Measurements from ENCODE around the gene KDELR1.

The KDELR1 gene

GRCh38 chr19:48371367-48371766 is 20.0 kb downstream of the KDELR1 start:
- DNase-seq (ENCODE audit: low read depth in 2 of 2) = no peak

GRCh38 chr19:48370955-48371354 is 20.4 kb downstream of the KDELR1 start:
- DNase-seq (ENCODE audit: low read depth in 2 of 2) = no peak

- no peak for DNase-seq (ENCODE audit: low read depth in 2 of 2)
These were observed 22.4 kb downstream of the KDELR1 start for GRCh38 chr19:48368936-48369335.

- no peak for DNase-seq (ENCODE audit: low read depth in 2 of 2)
These were observed 23.5 kb downstream of the KDELR1 start for GRCh38 chr19:48367855-48368254.

DNA sequence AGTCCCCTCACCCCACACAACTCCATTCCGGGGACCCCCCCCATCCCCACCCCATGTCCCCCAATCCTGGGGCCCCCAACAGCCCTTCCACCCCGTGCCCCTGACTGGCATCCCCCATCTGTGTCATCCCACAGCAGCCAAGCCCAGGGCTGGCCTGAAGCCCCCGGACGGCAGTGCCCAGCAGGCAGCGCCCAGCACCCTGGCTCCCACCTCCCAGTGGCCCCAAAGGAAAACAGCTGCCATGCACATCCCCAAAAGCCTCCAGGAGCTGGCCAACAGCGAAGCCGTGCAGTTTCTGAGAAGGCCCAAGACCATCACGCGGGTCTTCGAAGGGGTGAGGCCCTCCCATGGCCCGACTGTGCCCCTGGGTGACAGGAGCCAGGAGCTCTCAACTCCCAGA is 25.7 kb downstream of the KDELR1 start:
- DNase-seq (ENCODE audit: low read depth in 2 of 2) = no peak

GRCh38 chr19:48364598-48365348 is 26.6 kb downstream of the KDELR1 start:
- no peak for DNase-seq (ENCODE audit: low read depth in 2 of 2)

DNA sequence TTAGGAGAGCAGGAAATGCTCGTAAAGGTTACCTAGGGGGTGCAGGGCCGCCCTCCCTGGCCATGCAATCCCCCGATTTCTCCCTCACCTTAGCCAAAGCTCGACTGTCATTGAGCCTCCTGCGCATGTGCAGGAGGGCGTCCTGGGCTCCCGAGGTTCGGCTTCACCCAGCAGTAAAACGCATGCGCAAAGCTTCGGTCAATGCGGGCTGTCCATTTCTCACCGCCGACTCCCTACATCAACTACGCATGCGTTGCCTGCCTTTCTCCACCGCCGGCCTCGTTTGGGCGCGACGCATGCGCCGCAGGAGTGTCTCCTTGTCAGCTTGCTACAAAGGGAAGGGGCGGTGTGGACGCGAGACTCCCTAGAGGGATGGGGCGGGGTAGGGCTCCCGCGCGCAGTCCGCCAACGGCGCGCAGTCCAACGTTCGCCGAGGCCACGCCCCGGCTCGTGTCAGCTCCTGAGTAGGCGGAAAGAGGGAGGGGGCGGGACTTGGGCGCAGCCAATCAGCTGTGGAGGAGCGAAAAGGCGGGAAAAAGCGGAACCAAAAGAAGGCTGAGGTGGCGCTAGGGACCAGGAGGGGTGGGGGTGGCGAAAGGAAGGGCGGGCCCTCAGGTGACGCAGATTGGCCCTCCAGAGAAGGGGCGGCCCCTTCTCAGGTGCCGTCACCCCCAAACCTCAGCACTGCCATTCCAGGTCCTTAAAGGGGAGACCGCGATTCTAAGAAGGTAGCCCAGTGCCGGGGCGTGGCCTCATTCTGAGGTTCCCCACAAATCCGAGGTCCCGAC is 27.3 kb downstream of the KDELR1 start, which contains the start of the genes SYNGR4 and TMEM143:
TSS of gene SYNGR4 (plus strand) at position 558 of the 788 bp plus-strand sequence. CDS start 1,476 bp downstream, outside the sequence.
TSS of gene TMEM143 (minus strand) at position 131 of the 788 bp plus-strand sequence. CDS start at position 111, 20 bp downstream.
- peak; percentile 99 for DNase-seq (ENCODE audit: low read depth in 2 of 2)

GRCh38 chr19:48363500-48363809 is 27.9 kb downstream of the KDELR1 start:
- DNase-seq (ENCODE audit: low read depth in 2 of 2) = no peak

- DNase-seq (ENCODE audit: low read depth in 2 of 2) = peak; percentile 85
These were observed 28.4 kb downstream of the KDELR1 start for GRCh38 chr19:48362716-48363499.

DNA sequence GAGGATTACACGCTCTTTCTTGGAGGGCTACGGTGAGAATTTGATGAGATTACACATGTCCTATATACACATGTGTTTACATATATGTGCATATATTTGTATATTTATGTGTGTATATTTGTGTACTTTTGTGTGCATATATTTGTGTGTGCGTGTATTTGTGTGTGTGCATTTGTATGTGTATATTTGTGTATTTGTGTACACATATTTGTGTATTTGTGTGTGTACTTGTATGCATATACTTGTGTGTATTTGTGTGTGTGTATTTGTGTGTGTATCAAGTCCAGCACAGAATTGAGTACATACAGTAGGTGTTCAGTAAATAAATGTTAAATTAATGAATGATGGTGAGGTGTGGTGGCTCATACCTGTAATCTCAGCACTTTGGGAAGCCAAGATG is 29.4 kb downstream of the KDELR1 start:
- DNase-seq (ENCODE audit: low read depth in 2 of 2) = no peak

DNA sequence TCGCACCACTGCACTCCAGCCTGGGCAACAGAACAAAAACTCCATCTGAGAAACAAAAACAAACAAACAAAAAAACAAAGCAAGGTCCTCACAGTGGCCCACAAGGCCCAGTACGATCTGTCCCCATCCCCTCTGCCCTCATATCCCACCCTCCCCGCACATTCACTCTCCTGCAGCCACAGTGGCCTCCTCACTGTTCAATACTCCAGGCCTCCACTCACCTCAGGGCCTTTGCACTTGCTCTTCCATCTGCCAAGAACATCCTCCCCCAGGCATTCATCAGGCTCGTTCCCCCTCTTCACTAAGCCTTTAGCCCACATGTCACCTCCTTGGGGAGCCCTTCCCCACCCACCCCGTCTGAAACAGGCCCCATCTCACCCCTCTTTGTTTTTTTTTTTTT is 32.2 kb downstream of the KDELR1 start:
- DNase-seq (ENCODE audit: low read depth in 2 of 2) = no peak

- DNase-seq (ENCODE audit: low read depth in 2 of 2) = no peak
These were observed 35.9 kb downstream of the KDELR1 start for GRCh38 chr19:48355365-48355954.

- DNase-seq (ENCODE audit: low read depth in 2 of 2) = no peak
These were observed 36.9 kb downstream of the KDELR1 start for GRCh38 chr19:48354332-48354992.

- DNase-seq (ENCODE audit: low read depth in 2 of 2) = no peak
These were observed 37.7 kb downstream of the KDELR1 start for GRCh38 chr19:48353677-48354076.

DNA sequence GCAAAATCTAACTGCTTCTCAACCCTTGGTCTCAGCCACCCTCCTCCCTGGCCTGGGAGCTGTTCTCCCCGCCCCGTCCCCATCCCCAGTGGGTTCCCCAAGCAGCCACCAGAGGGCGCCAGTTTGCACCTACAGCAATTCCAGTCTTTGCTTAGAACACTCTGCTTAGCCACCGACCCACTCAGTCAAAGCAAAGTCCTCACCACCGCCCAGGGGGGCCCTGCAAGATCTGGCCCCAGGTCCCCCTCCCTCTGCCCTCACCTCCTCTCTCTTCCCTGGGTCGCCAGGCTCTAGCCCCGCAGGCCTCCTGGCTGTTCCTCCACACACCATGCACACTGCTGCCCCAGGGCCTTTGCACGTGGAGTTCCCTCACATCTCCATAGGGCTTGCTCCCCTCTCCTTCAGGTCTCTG is 40.0 kb downstream of the KDELR1 start:
- no peak for DNase-seq (ENCODE audit: low read depth in 2 of 2)

DNA sequence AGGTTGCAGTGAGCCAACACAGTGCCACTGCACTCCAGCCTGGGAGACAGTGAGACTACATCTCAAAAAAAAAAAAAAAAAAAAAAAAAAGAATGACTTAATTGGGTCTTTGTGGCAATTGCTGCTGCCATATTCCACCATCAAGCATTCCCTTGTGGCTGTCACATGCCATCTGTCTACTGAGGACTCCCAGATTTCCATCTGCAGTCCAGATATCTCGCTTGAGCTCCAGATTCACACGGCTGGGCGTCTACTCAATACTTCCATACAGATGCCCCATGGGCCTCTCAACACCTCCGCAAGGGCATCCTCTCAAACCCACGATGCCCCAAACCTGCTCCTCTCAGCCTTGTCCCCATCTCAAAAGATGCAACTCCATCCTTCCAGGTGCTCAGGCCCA is 40.5 kb downstream of the KDELR1 start:
- no peak for DNase-seq (ENCODE audit: low read depth in 2 of 2)

- DNase-seq (ENCODE audit: low read depth in 2 of 2) = no peak
These were observed 42.6 kb downstream of the KDELR1 start for GRCh38 chr19:48348737-48349136.

DNA sequence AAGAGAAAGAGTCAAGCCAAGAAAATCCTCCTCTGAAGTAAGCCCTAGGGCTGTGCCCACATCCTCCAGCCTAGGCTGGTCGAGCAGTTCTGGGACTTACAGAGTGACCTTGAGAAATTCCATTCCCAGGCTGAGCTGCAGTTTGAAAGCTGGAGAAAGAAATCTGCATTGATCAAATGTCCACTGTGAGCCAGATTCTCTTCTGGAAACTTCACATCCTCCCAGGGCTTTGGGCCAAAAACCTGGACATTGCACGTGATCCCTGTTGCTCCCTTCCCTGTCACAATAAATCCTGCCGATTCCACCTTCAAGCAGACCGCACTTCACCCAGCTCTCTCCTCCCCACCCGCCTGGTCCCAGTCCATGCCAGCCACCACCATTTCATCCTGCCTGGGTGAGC is 43.3 kb downstream of the KDELR1 start:
- no peak for DNase-seq (ENCODE audit: low read depth in 2 of 2)

DNA sequence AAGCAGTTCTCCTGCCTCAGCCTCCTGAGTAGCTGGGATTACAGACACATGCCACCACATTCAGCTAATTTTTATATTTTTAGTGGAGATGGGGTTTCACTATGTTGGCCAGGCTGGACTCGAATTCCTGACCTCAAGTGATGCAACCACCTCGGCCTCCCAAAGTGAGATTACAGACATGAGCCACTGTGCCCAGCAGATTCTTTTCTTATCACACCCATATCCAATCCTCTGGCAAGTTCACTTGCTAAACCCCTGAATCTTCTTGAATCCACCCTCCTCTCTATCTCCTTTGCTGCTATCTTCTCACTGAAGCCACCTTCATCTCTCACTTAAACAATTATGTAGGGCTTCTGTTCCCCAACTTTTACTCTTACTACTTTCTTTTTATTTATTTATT is 45.2 kb downstream of the KDELR1 start:
- no peak for DNase-seq (ENCODE audit: low read depth in 2 of 2)

GRCh38 chr19:48344892-48345291 is 46.5 kb downstream of the KDELR1 start:
- no peak for DNase-seq (ENCODE audit: low read depth in 2 of 2)

GRCh38 chr19:48342841-48343540 is 48.4 kb downstream of the KDELR1 start:
- DNase-seq (ENCODE audit: low read depth in 2 of 2) = no peak

Data from fibroblast of skin of left biceps (primary cell).